ENCODE data around the gene PPP2R5C.

DNA sequence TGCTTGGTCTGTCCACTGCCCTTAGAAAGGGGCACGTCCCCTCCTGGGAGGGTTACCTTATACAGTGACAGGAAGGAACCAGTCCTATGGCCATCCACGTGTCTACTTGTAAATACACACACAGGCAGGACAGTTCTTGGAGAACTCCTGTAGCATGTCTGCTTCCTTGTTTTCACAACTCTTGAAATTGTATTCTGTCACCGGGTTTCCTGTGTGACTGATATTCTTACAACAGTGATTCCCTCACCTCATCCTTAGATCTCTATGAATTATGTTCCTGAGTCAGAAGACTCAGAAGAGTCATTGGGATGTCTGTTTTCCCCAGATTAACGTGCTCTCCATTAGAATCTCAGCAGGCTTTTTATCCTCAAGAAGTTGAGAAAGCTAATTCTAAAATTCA is 158.8 kb downstream of the PPP2R5C start:
- TF ChIP-seq CTCF (conservative IDR thresholded peaks at IDR 0.05 in 1 of 2, IDR thresholded peaks at IDR 0.05 in 1 of 2; ENCODE audit: extremely low read depth in 1 of 2, insufficient read depth in 1 of 2, low read depth in 1 of 2, low read length in 2 of 2) (no peak), EZH2 (IDR thresholded peaks at IDR 0.05; ENCODE audit: borderline replicate concordance, low read length) (no peak)
